ENCODE measurements around the gene COG7.

Gene COG7

DNA sequence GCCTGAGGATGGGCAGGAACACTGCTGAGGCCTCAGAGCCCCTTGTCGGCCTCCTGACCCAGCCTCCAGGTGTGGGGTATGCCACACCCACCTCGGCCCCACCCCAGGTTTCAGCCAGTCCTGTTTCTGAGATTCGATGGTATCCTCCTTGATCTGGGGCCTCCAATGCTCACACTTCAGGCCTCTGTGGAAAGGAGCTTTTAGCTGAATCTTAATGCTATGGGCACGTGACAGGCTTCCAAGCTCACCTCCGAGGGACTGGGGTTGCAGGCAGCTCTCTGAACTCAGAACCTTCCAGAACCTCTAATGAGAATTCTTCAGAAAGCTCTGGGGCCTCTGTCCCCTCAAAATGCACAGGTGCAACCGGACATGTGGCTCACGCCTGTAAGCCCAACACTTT lies 96.0 kb downstream of the COG7 start:
- Histone ChIP-seq H3K27ac (ENCODE audit: extremely low read depth, low read depth, low read length) (no peak overlapping the region), H3K4me1 (ENCODE audit: control insufficient read depth, insufficient read depth, low read length) (no peaks in the 10 kb centered on the region), H3K9me3 (ENCODE audit: control insufficient read depth, insufficient read depth, low read depth, low read length) (no peaks in the 10 kb centered on the region), H3K4me3 (ENCODE audit: low read depth, low read length) (no peak overlapping the region), H3K36me3 (ENCODE audit: control insufficient read depth in 2 of 2, insufficient read depth in 1 of 2, low read length in 2 of 2) (no peaks in the 10 kb centered on the region; a peak in 1 of 3 replicates)
- ChIA-PET POLR2A (no interaction called here), CTCF (interaction anchor here (0.6 kb wide), 1 partner anchor 27 kb away, joined by 4 read pairs; no protein-coding TSS in a partner anchor)
- TF ChIP-seq, protein P1, sequence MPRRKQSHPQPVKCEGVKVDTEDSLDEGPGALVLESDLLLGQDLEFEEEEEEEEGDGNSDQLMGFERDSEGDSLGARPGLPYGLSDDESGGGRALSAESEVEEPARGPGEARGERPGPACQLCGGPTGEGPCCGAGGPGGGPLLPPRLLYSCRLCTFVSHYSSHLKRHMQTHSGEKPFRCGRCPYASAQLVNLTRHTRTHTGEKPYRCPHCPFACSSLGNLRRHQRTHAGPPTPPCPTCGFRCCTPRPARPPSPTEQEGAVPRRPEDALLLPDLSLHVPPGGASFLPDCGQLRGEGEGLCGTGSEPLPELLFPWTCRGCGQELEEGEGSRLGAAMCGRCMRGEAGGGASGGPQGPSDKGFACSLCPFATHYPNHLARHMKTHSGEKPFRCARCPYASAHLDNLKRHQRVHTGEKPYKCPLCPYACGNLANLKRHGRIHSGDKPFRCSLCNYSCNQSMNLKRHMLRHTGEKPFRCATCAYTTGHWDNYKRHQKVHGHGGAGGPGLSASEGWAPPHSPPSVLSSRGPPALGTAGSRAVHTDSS (tag by site-specific recombination; IDR thresholded peaks at IDR 0.05) = no peak
- no peak for TF ChIP-seq ZNF571 (tag by site-specific recombination; IDR thresholded peaks at IDR 0.05)
- TF ChIP-seq ZNF433 (tag by site-specific recombination; IDR thresholded peaks at IDR 0.05; ENCODE audit: low read depth) = no peak
- TF ChIP-seq, protein P2, sequence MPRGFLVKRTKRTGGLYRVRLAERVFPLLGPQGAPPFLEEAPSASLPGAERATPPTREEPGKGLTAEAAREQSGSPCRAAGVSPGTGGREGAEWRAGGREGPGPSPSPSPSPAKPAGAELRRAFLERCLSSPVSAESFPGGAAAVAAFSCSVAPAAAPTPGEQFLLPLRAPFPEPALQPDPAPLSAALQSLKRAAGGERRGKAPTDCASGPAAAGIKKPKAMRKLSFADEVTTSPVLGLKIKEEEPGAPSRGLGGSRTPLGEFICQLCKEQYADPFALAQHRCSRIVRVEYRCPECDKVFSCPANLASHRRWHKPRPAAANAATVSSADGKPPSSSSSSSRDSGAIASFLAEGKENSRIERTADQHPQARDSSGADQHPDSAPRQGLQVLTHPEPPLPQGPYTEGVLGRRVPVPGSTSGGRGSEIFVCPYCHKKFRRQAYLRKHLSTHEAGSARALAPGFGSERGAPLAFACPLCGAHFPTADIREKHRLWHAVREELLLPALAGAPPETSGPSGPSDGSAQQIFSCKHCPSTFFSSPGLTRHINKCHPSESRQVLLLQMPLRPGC (tag by site-specific recombination; IDR thresholded peaks at IDR 0.05) = no peak
- TF ChIP-seq, protein P3, sequence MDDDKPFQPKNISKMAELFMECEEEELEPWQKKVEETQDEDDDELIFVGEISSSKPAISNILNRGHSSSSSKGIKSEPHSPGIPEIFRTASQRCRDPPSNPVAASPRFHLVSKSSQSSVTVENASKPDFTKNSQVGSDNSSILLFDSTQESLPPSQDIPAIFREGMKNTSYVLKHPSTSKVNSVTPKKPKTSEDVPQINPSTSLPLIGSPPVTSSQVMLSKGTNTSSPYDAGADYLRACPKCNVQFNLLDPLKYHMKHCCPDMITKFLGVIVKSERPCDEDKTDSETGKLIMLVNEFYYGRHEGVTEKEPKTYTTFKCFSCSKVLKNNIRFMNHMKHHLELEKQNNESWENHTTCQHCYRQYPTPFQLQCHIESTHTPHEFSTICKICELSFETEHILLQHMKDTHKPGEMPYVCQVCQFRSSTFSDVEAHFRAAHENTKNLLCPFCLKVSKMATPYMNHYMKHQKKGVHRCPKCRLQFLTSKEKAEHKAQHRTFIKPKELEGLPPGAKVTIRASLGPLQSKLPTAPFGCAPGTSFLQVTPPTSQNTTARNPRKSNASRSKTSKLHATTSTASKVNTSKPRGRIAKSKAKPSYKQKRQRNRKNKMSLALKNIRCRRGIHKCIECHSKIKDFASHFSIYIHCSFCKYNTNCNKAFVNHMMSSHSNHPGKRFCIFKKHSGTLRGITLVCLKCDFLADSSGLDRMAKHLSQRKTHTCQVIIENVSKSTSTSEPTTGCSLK (tag by site-specific recombination; IDR thresholded peaks at IDR 0.05) = no peak
- TF ChIP-seq ZSCAN30 (tag by site-specific recombination; IDR thresholded peaks at IDR 0.05) = no peak
- no peak for TF ChIP-seq ZNF658 (tag by site-specific recombination; IDR thresholded peaks at IDR 0.05)
- TF ChIP-seq, protein P4, sequence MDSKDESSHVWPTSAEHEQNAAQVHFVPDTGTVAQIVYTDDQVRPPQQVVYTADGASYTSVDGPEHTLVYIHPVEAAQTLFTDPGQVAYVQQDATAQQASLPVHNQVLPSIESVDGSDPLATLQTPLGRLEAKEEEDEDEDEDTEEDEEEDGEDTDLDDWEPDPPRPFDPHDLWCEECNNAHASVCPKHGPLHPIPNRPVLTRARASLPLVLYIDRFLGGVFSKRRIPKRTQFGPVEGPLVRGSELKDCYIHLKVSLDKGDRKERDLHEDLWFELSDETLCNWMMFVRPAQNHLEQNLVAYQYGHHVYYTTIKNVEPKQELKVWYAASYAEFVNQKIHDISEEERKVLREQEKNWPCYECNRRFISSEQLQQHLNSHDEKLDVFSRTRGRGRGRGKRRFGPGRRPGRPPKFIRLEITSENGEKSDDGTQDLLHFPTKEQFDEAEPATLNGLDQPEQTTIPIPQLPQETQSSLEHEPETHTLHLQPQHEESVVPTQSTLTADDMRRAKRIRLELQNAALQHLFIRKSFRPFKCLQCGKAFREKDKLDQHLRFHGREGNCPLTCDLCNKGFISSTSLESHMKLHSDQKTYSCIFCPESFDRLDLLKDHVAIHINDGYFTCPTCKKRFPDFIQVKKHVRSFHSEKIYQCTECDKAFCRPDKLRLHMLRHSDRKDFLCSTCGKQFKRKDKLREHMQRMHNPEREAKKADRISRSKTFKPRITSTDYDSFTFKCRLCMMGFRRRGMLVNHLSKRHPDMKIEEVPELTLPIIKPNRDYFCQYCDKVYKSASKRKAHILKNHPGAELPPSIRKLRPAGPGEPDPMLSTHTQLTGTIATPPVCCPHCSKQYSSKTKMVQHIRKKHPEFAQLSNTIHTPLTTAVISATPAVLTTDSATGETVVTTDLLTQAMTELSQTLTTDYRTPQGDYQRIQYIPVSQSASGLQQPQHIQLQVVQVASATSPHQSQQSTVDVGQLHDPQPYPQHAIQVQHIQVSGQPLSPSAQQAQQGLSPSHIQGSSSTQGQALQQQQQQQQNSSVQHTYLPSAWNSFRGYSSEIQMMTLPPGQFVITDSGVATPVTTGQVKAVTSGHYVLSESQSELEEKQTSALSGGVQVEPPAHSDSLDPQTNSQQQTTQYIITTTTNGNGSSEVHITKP (tag by site-specific recombination; IDR thresholded peaks at IDR 0.05) = no peak
- TF ChIP-seq, protein P5, sequence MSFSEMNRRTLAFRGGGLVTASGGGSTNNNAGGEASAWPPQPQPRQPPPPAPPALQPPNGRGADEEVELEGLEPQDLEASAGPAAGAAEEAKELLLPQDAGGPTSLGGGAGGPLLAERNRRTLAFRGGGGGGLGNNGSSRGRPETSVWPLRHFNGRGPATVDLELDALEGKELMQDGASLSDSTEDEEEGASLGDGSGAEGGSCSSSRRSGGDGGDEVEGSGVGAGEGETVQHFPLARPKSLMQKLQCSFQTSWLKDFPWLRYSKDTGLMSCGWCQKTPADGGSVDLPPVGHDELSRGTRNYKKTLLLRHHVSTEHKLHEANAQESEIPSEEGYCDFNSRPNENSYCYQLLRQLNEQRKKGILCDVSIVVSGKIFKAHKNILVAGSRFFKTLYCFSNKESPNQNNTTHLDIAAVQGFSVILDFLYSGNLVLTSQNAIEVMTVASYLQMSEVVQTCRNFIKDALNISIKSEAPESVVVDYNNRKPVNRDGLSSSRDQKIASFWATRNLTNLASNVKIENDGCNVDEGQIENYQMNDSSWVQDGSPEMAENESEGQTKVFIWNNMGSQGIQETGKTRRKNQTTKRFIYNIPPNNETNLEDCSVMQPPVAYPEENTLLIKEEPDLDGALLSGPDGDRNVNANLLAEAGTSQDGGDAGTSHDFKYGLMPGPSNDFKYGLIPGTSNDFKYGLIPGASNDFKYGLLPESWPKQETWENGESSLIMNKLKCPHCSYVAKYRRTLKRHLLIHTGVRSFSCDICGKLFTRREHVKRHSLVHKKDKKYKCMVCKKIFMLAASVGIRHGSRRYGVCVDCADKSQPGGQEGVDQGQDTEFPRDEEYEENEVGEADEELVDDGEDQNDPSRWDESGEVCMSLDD (tag by site-specific recombination; IDR thresholded peaks at IDR 0.05) = no peak
- TF ChIP-seq ZNF335 (tag by site-specific recombination; conservative IDR thresholded peaks at IDR 0.05) = no peak
- no peak for TF ChIP-seq ZNF169 (tag by site-specific recombination; IDR thresholded peaks at IDR 0.05)
- no peak for TF ChIP-seq KLF10 (tag by site-specific recombination; IDR thresholded peaks at IDR 0.05)
